Fibroblast of lung (primary cell): Measurements from ENCODE around the gene APP. TPM values are rescaled to one million over a fixed set of nuclear protein-coding genes. Genes with fewer than 3 reads are reported as not detected.

Source experiments
- DNase-seq, 2 donors: peaks; one replicate each; pipeline versions ENCODE4 v3.0.0 to v3.0.0-alpha.2; 2010; ENCODE audit warnings: low read depth in 2 of 2
- H2AFZ ChIP-seq: 2 replicates; pipeline ENCODE4 v1.5.1; 2012; ENCODE audit warnings: low read length, control low read depth, inconsistent platforms
- H3K27ac ChIP-seq: 2 replicates; pipeline ENCODE4 v1.5.1; 2011; ENCODE audit warnings: low read length, control low read depth; ENCODE audit not compliant: insufficient read depth
- H3K27me3 ChIP-seq: 2 replicates; pipeline ENCODE4 v1.5.1; 2011; ENCODE audit warnings: mild to moderate bottlenecking, low read length; ENCODE audit not compliant: control insufficient read depth, insufficient read depth
- H3K36me3 ChIP-seq: 2 replicates; pipeline ENCODE4 v1.5.1; 2011; ENCODE audit warnings: low read length; ENCODE audit not compliant: control insufficient read depth, insufficient read depth
- H3K4me1 ChIP-seq: 2 replicates; pipeline ENCODE4 v1.5.1; 2011; ENCODE audit warnings: low read length; ENCODE audit not compliant: control insufficient read depth, insufficient read depth; ENCODE audit errors: extremely low read depth
- H3K4me2 ChIP-seq: 2 replicates; pipeline ENCODE4 v1.5.1; 2011; ENCODE audit warnings: low read length, control low read depth; ENCODE audit not compliant: insufficient read depth; ENCODE audit errors: extremely low read depth
- H3K4me3 ChIP-seq, 4 experiments: fragments of 200-600 bp in 1 of 4; sonication (generic) in 1 of 4; replicated peaks in 1 of 4; 2 replicates each; pipeline ENCODE4 v1.5.1; 2011 to 2016; ENCODE audit warnings: low read length in 4 of 4, low read depth in 3 of 4, mild to moderate bottlenecking in 3 of 4, control low read depth in 2 of 4, inconsistent platforms in 1 of 4, mixed read lengths in 1 of 4; ENCODE audit not compliant: insufficient read depth in 1 of 4; ENCODE audit errors: control extremely low read depth in 1 of 4
- H3K79me2 ChIP-seq: 2 replicates; pipeline ENCODE4 v1.5.1; 2012; ENCODE audit warnings: mild to moderate bottlenecking, low read length, inconsistent platforms; ENCODE audit not compliant: control insufficient read depth, insufficient read depth
- H3K9ac ChIP-seq: 2 replicates; pipeline ENCODE4 v1.5.1; 2011; ENCODE audit warnings: mild to moderate bottlenecking, low read length, control low read depth; ENCODE audit not compliant: insufficient read depth
- H3K9me3 ChIP-seq: 2 replicates; pipeline ENCODE4 v1.5.1; 2012; ENCODE audit warnings: low read depth, low read length; ENCODE audit not compliant: control insufficient read depth, insufficient read depth
- H4K20me1 ChIP-seq: 2 replicates; pipeline ENCODE4 v1.5.1; 2011; ENCODE audit warnings: low read length; ENCODE audit not compliant: control insufficient read depth, insufficient read depth; ENCODE audit errors: extremely low read depth
- CTCF ChIP-seq, 2 donors: IDR thresholded peaks in 1 of 2; conservative IDR thresholded peaks in 1 of 2; 1 replicate in 1 of 2; 2 replicates in 1 of 2; pipeline ENCODE4 v1.5.1; 2011 to 2012; ENCODE audit warnings: low read length in 2 of 2, control low read depth in 1 of 2, inconsistent platforms in 1 of 2, low read depth in 1 of 2, mild to moderate bottlenecking in 1 of 2
- EZH2 ChIP-seq: IDR thresholded peaks from 2 replicates; pipeline ENCODE4 v1.5.1; 2012; ENCODE audit warnings: low read length, control low read depth, mild to moderate bottlenecking; ENCODE audit errors: missing control alignments
- polyA plus RNA-seq, 2 donors: library from polyadenylated mRNA; depleted of rRNA in 1 of 2; stranded (reverse) in 1 of 2; unstranded in 1 of 2; fragments of >200 nt; gene quantifications; 2 replicates each; pipeline ENCODE4 v1.2.1, GENCODE V29; 2011 to 2012; ENCODE audit warnings: missing spikeins in 1 of 2
- total RNA-seq: library from RNA; depleted of rRNA; stranded (reverse); fragments of >200 nt; gene quantifications from 2 replicates; pipeline ENCODE4 v1.2.1, GENCODE V29; 2014

The APP gene
- total and polyA plus RNA-seq, 2 donors (not counting 1 experiment from before 2014, with no cell fraction given) = 633 to 1,088 TPM

GRCh38 chr21:25949701-25950100, 220.9 kb downstream of the APP start:
- no peak overlapping the region for H3K4me2 ChIP-seq
- H3K4me3 ChIP-seq = no peak overlapping the region
- H3K4me1 ChIP-seq = no peaks in the 10 kb centered on the region
- H3K27me3 ChIP-seq = no peaks in the 10 kb centered on the region
- no peaks in the 10 kb centered on the region for H3K9me3 ChIP-seq
- TF ChIP-seq CTCF (conservative IDR thresholded peaks at IDR 0.05 in 1 of 2, IDR thresholded peaks at IDR 0.05 in 1 of 2; ENCODE audit: low read depth in 1 of 2, low read length in 2 of 2) = no peak
- no peak for TF ChIP-seq EZH2
- H3K79me2 ChIP-seq = no peaks in the 10 kb centered on the region
- no peaks in the 10 kb centered on the region for H4K20me1 ChIP-seq
- no peak overlapping the region for H3K9ac ChIP-seq
- H3K27ac ChIP-seq = no peak overlapping the region
- DNase-seq = no peak
- no peaks in the 10 kb centered on the region for H3K36me3 ChIP-seq
- no peak overlapping the region for H2AFZ ChIP-seq

GRCh38 chr21:25944672-25945213, 225.8 kb downstream of the APP start:
- peak in 1 of 2 donors; percentile 18 for DNase-seq
- no peak overlapping the region for H3K4me2 ChIP-seq

GRCh38 chr21:25944082-25944481, 226.5 kb downstream of the APP start:
- Histone ChIP-seq H4K20me1 (no peaks in the 10 kb centered on the region), H3K9ac (no peak overlapping the region), H3K79me2 (no peaks in the 10 kb centered on the region), H3K36me3 (no peaks in the 10 kb centered on the region), H3K9me3 (no peaks in the 10 kb centered on the region), H3K27ac (no peak overlapping the region), H3K4me1 (no peaks in the 10 kb centered on the region), H3K27me3 (no peaks in the 10 kb centered on the region), H2AFZ (no peak overlapping the region), H3K4me3 (no peak overlapping the region), H3K4me2 (no peak overlapping the region)
- no peak for DNase-seq
- TF ChIP-seq EZH2 = no peak
- TF ChIP-seq CTCF (conservative IDR thresholded peaks at IDR 0.05 in 1 of 2, IDR thresholded peaks at IDR 0.05 in 1 of 2; ENCODE audit: low read depth in 1 of 2, low read length in 2 of 2) = no peak

More at GRCh38 chr21:25944672-25945213, 225.8 kb downstream of the APP start:
- Histone ChIP-seq H3K9me3 (no peaks in the 10 kb centered on the region), H3K36me3 (no peaks in the 10 kb centered on the region), H3K79me2 (no peaks in the 10 kb centered on the region), H3K4me1 (no peaks in the 10 kb centered on the region), H3K27ac (no peak overlapping the region), H3K4me3 (no peak overlapping the region), H2AFZ (no peak overlapping the region), H3K27me3 (no peaks in the 10 kb centered on the region), H4K20me1 (no peaks in the 10 kb centered on the region), H3K9ac (no peak overlapping the region)
- no peak for TF ChIP-seq EZH2
- TF ChIP-seq CTCF (conservative IDR thresholded peaks at IDR 0.05 in 1 of 2, IDR thresholded peaks at IDR 0.05 in 1 of 2; ENCODE audit: low read depth in 1 of 2, low read length in 2 of 2) = no peak
